ENCODE results near the gene DPP10.

- TF ChIP-seq CTCF (IDR thresholded peaks at IDR 0.05) (no peak), POLR2A (IDR thresholded peaks at IDR 0.05) (no peak)
These were observed 663.5 kb downstream of the DPP10 start for GRCh38 chr2:115105966-115106365.

Data from esophagus squamous epithelium (tissue), 4 donors.